ENCODE data around the gene TBC1D4.

TBC1D4 gene

DNA sequence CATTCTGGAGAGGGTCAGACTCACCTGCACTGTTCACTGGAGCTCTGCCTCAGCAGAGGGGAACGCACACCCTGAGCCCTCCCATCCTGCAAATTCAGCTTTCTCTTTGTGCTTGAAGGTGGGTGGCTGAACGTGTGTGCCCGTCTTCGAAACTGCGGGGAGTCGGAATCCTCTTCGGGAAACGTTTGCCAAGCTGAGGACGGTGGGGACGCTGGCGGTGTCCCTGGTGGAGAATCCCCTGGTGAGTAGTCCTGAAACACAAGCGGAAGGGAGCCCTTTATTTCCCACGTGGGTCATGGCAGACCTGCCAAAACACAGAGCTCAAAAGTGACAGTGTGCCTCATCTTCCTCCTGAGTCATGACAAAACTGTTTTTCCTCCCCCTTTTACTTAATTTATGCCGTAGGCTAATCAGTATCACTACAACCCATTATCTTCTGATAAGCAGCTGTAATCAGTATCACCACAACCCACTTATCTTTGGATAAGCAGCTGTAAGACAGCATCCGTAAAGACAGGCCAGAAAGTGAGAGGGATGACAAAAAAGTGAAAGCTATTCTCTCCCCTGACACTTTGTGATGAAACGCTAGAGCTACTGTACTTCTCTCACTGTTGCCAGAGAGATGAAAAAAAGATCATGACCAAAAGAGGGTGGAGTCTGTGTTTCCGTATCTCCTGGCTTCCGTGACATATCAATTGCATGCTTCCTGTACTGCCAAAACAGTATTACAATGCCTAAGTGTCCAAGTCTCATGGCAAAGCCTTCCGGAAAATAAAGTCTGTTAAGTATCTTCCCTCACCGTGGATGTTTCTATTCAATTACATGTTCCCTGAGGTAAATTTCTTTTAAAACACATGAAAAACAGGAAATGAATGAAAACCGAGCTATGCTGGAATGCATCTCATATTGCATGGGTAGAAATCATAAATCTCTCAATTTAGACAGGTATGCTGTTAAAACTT lies 155.5 kb downstream of the TBC1D4 start:
- H4K12ac ChIP-seq (ENCODE audit: low read depth, low read length), result no peak overlapping the region
- peaks cover 0 to 2% of the 10 kb centered on the region in 2 experiments for H3K4me1 ChIP-seq (ENCODE audit: control insufficient read depth in 1 of 2, insufficient read depth in 2 of 2, low read length in 2 of 2)
- no peaks in the 10 kb centered on the region for H3K79me2 ChIP-seq (ENCODE audit: control insufficient read depth, insufficient read depth, low read length, poor library complexity)
- H2AK5ac ChIP-seq (ENCODE audit: low read length), result no peak overlapping the region
- no peak overlapping the region for H2BK120ac ChIP-seq (ENCODE audit: insufficient read depth, low read length, poor library complexity)
- no peak overlapping the region for H3K27ac ChIP-seq (ENCODE audit: low read depth, low read length)
- H3K79me1 ChIP-seq (ENCODE audit: low read length), result no peaks in the 10 kb centered on the region
- H4K8ac ChIP-seq (ENCODE audit: low read depth, low read length), result no peak overlapping the region
- H3K36me3 ChIP-seq (ENCODE audit: control insufficient read depth in 1 of 2, insufficient read depth in 2 of 2, low read length in 2 of 2), result no peaks in the 10 kb centered on the region
- no peak overlapping the region for H3K14ac ChIP-seq (ENCODE audit: low read length)
- no peak overlapping the region for H2BK5ac ChIP-seq (ENCODE audit: low read depth, low read length, poor library complexity)
- no peak overlapping the region for H4K91ac ChIP-seq (ENCODE audit: low read depth, low read length)
- no peak overlapping the region for H2BK12ac ChIP-seq (ENCODE audit: low read length)
- WGBS (ENCODE audit: extremely low coverage, insufficient coverage, insufficient read length), result no CpG with 5 or more reads among the region's 21 CpGs
- H3K9me3 ChIP-seq (ENCODE audit: insufficient read depth, low read depth, low read length), result peaks cover 2% of the 10 kb centered on the region
- no peak overlapping the region for H3K9ac ChIP-seq (ENCODE audit: low read length)
- peak in 1 of 2 donors; percentile 31 for DNase-seq
- H3K4me3 ChIP-seq (ENCODE audit: low read depth, low read length), result no peak overlapping the region
- H2AFZ ChIP-seq (ENCODE audit: insufficient read depth, low read length, poor library complexity), result no peak overlapping the region
- H3K23ac ChIP-seq (ENCODE audit: low read length), result no peak overlapping the region
- no peak overlapping the region for H3K4me2 ChIP-seq (ENCODE audit: low read length)
- no peaks in the 10 kb centered on the region for H3K27me3 ChIP-seq (ENCODE audit: insufficient read depth, low read length)
- no peak overlapping the region for H3K18ac ChIP-seq (ENCODE audit: low read length)
- no peak overlapping the region for H3K4ac ChIP-seq (ENCODE audit: low read depth, low read length)

DNA sequence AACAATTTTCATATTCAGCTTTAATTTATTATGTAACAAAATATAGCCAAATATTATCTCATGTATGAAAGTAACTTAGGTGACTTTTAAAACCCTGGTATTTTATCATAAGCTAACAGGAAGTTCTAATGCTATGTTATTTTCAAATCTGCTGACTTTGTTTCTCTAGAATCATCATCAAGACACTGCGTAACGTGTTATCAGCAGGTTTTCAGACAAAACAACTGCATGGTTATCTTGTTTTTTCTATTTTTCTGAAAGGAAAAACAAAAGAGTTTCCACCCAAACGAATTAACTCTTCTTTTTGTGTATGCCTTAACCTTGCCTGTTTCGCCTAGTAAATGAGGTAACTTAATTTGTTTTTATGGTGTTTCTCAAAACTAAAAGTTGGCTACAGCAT lies 156.3 kb downstream of the TBC1D4 start:
- H3K9me3 ChIP-seq (ENCODE audit: insufficient read depth, low read depth, low read length), result peaks cover 2% of the 10 kb centered on the region

DNA sequence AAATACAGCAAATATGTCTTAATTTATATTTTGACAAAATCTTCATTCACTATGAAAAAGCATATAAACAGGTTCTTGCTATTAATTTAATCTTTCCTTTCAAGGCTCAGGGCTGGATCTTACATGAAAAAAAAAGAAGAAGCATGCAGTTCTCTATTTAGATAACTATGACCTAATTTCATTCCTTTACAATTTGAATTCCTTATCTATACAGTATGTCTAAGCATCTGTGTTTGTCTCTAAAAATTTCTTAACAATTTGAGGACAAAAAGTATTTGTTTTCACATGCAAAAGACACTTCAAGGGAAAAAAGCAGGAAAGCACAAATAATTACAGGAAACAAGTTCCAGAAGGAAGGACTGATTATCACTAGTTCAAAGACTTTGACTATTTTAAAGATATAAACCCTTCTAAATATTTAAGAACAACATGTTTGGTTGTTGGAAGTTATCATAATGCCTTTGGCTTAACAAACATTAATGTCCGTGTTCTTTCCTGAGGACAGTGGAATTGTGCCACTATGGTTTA lies 157.5 kb downstream of the TBC1D4 start:
- Histone ChIP-seq H3K18ac (ENCODE audit: low read length) (no peak overlapping the region), H2AK5ac (ENCODE audit: low read length) (no peak overlapping the region), H2BK12ac (ENCODE audit: low read length) (no peak overlapping the region), H3K4ac (ENCODE audit: low read depth, low read length) (no peak overlapping the region), H3K4me3 (ENCODE audit: low read depth, low read length) (no peak overlapping the region), H3K36me3 (ENCODE audit: control insufficient read depth in 1 of 2, insufficient read depth in 2 of 2, low read length in 2 of 2) (no peaks in the 10 kb centered on the region), H3K4me1 (ENCODE audit: control insufficient read depth in 1 of 2, insufficient read depth in 2 of 2, low read length in 2 of 2) (peaks cover 0 to 2% of the 10 kb centered on the region in 2 experiments), H3K14ac (ENCODE audit: low read length) (no peak overlapping the region), H3K79me1 (ENCODE audit: low read length) (no peaks in the 10 kb centered on the region), H2BK5ac (ENCODE audit: low read depth, low read length, poor library complexity) (no peak overlapping the region), H3K4me2 (ENCODE audit: low read length) (no peak overlapping the region), H4K12ac (ENCODE audit: low read depth, low read length) (no peak overlapping the region), H4K8ac (ENCODE audit: low read depth, low read length) (no peak overlapping the region), H3K9ac (ENCODE audit: low read length) (no peak overlapping the region), H3K23ac (ENCODE audit: low read length) (no peak overlapping the region), H3K27ac (ENCODE audit: low read depth, low read length) (no peak overlapping the region), H3K9me3 (ENCODE audit: insufficient read depth, low read depth, low read length) (peaks cover 2% of the 10 kb centered on the region), H2BK120ac (ENCODE audit: insufficient read depth, low read length, poor library complexity) (no peak overlapping the region), H2AFZ (ENCODE audit: insufficient read depth, low read length, poor library complexity) (no peak overlapping the region), H3K79me2 (ENCODE audit: control insufficient read depth, insufficient read depth, low read length, poor library complexity) (no peaks in the 10 kb centered on the region), H3K27me3 (ENCODE audit: insufficient read depth, low read length) (no peaks in the 10 kb centered on the region), H4K91ac (ENCODE audit: low read depth, low read length) (no peak overlapping the region)
- whole genome bisulfite sequencing (ENCODE audit: extremely low coverage, insufficient coverage, insufficient read length), result no CpG with 5 or more reads among the region's 1 CpG
- peak in 1 of 2 donors; percentile 21 for DNase-seq

More for the DNA sequence above, 156.3 kb downstream of the TBC1D4 start:
- Histone ChIP-seq H3K4me3 (ENCODE audit: low read depth, low read length) (no peak overlapping the region), H3K4ac (ENCODE audit: low read depth, low read length) (no peak overlapping the region), H3K9ac (ENCODE audit: low read length) (no peak overlapping the region), H2AK5ac (ENCODE audit: low read length) (no peak overlapping the region), H4K8ac (ENCODE audit: low read depth, low read length) (no peak overlapping the region), H4K12ac (ENCODE audit: low read depth, low read length) (no peak overlapping the region), H3K79me2 (ENCODE audit: control insufficient read depth, insufficient read depth, low read length, poor library complexity) (no peaks in the 10 kb centered on the region), H3K4me1 (ENCODE audit: control insufficient read depth in 1 of 2, insufficient read depth in 2 of 2, low read length in 2 of 2) (peaks cover 0 to 2% of the 10 kb centered on the region in 2 experiments), H3K14ac (ENCODE audit: low read length) (no peak overlapping the region), H3K79me1 (ENCODE audit: low read length) (no peaks in the 10 kb centered on the region), H3K4me2 (ENCODE audit: low read length) (no peak overlapping the region), H3K27ac (ENCODE audit: low read depth, low read length) (no peak overlapping the region), H3K23ac (ENCODE audit: low read length) (no peak overlapping the region), H2AFZ (ENCODE audit: insufficient read depth, low read length, poor library complexity) (no peak overlapping the region), H2BK12ac (ENCODE audit: low read length) (no peak overlapping the region), H4K91ac (ENCODE audit: low read depth, low read length) (no peak overlapping the region), H3K18ac (ENCODE audit: low read length) (no peak overlapping the region), H3K36me3 (ENCODE audit: control insufficient read depth in 1 of 2, insufficient read depth in 2 of 2, low read length in 2 of 2) (no peaks in the 10 kb centered on the region), H2BK120ac (ENCODE audit: insufficient read depth, low read length, poor library complexity) (no peak overlapping the region), H3K27me3 (ENCODE audit: insufficient read depth, low read length) (no peaks in the 10 kb centered on the region), H2BK5ac (ENCODE audit: low read depth, low read length, poor library complexity) (no peak overlapping the region)
- DNase-seq, result no peak
- WGBS (ENCODE audit: extremely low coverage, insufficient coverage, insufficient read length), result no CpG with 5 or more reads among the region's 4 CpGs

DNA sequence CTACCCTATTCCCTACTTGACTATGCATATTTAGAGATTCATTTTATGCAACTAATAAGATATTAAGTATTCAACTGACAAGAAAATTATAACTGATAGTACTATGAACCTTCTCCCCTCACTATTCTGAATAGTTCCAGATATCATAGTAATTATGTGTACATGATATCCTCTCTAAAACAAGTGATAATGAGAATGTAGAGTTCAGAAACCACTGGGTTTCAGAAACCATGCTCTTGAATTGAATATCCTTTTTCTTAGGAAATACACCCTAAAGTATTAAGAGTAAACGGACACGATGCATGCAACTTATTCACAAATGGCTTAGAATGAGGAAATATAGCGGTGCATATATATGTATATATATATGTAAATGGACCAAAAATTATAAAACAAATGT lies 160.9 kb downstream of the TBC1D4 start:
- DNase-seq, result no peak
- Histone ChIP-seq H3K14ac (ENCODE audit: low read length) (no peak overlapping the region), H2AFZ (ENCODE audit: insufficient read depth, low read length, poor library complexity) (no peak overlapping the region), H3K9ac (ENCODE audit: low read length) (no peak overlapping the region), H3K36me3 (ENCODE audit: control insufficient read depth in 1 of 2, insufficient read depth in 2 of 2, low read length in 2 of 2) (no peaks in the 10 kb centered on the region), H4K12ac (ENCODE audit: low read depth, low read length) (no peak overlapping the region), H2BK120ac (ENCODE audit: insufficient read depth, low read length, poor library complexity) (no peak overlapping the region), H3K4me1 (ENCODE audit: control insufficient read depth in 1 of 2, insufficient read depth in 2 of 2, low read length in 2 of 2) (no peaks in the 10 kb centered on the region), H4K8ac (ENCODE audit: low read depth, low read length) (no peak overlapping the region), H3K79me2 (ENCODE audit: control insufficient read depth, insufficient read depth, low read length, poor library complexity) (no peaks in the 10 kb centered on the region), H3K27ac (ENCODE audit: low read depth, low read length) (no peak overlapping the region), H2BK12ac (ENCODE audit: low read length) (no peak overlapping the region), H3K23ac (ENCODE audit: low read length) (no peak overlapping the region), H3K79me1 (ENCODE audit: low read length) (no peaks in the 10 kb centered on the region), H3K18ac (ENCODE audit: low read length) (no peak overlapping the region), H3K4me3 (ENCODE audit: low read depth, low read length) (no peak overlapping the region), H3K4me2 (ENCODE audit: low read length) (no peak overlapping the region), H3K9me3 (ENCODE audit: insufficient read depth, low read depth, low read length) (peaks cover under 1% of the 10 kb centered on the region), H3K27me3 (ENCODE audit: insufficient read depth, low read length) (no peaks in the 10 kb centered on the region), H2BK5ac (ENCODE audit: low read depth, low read length, poor library complexity) (no peak overlapping the region), H3K4ac (ENCODE audit: low read depth, low read length) (no peak overlapping the region), H4K91ac (ENCODE audit: low read depth, low read length) (no peak overlapping the region), H2AK5ac (ENCODE audit: low read length) (no peak overlapping the region)
- no CpG with 5 or more reads among the region's 3 CpGs for WGBS (ENCODE audit: extremely low coverage, insufficient coverage, insufficient read length)
